ENCODE measurements around the gene SCPEP1.

SCPEP1 gene

DNA sequence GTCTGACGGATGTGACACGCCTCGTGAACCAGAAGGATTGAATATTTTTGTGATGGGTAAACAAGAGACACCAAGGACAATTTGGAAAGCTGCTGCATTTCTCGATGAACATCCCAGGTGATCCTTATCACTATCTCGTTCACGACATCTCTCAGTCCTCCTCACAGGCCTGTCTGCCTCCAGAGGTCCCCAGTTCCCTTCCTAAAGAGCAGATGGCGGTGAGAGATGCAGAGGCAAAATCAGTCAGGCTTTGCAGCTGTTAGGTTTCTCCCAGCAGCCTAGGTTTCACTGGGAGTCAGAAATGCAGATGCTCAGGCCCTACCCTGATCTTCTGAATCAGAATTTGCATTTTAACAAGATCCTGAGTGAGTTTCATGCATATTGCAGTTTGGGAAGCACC is 23.6 kb downstream of the SCPEP1 start:
- DNase-seq (ENCODE audit: low read depth): no peak

DNA sequence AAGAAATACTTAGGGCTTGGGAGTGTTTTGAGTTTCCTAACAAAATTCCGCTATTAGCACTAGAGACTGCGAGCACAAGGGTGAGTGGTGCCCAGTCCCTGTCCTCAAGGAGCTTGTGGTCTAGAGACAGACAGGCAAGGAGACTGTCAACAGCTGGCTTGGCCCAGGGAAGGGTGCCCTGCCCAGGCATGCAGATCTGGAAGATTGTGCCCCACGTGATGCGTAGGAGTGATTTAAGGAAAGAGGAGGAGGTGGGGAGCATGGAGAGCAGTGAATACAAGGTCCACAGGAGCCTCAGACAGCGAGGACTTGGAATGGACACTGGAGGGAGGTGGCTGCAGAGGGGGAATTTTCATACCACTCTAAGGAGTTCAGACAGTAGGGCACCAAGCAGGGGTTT is 25.0 kb downstream of the SCPEP1 start:
- DNase-seq (ENCODE audit: low read depth): no peak

DNA sequence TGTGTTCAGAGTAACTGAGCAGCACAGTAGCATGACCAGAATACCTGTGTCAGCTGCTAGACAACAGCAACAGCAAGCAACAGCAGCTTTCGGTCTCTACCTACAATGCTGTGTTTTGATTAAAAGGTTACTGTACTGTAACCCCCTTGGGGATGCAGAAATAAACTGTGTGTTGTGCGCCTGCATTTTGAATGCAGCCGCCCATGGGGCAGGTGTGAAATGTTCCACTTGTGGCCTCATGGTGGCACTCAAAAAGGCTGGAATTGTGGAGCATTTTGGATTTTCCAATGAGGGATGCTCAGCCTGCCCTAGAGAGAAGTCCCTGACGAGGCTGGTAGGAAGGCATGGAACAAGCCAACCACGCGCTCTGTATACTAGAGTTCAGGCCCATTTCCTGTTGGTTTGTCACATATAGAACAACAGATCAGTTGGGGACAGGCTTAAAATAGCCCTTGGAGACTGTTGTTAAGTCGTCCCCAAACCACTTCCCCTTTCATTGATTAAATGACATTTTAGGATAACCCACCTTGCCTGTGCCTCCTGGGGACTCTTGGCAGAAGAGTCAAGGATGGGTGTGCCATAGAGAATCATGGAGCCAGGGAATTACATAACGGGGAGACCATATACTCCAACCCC is 27.1 kb downstream of the SCPEP1 start:
- no peak for DNase-seq (ENCODE audit: low read depth)

DNA sequence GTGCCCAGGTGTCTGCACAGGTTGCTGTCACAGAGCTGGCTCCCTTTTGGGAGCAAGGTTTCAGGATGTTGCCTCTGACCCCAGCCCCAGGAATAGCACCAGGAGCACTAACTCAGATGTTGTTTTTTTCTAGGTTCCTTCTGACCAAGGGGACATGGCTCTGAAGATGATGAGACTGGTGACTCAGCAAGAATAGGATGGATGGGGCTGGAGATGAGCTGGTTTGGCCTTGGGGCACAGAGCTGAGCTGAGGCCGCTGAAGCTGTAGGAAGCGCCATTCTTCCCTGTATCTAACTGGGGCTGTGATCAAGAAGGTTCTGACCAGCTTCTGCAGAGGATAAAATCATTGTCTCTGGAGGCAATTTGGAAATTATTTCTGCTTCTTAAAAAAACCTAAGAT is 28.1 kb downstream of the SCPEP1 start:
- no peak for DNase-seq (ENCODE audit: low read depth)

DNA sequence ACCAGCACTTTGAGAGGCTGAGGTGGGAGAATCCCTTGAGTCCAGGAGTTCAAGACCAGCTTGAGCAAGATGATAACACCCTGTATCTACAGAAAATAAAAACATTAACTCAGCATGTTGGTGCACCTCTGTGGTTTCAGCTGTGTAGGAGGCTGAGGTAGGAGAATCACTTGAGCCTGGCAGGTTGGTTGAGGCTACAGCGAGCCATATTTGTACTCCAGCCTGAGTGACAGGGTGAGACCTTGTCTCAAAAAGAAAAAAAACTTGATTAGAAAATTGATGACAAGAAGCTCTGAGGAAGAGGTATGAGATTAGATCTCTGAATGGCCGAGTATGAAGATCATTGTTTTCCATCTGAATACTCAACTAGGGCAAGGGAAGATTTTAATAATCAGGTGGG is 31.0 kb downstream of the SCPEP1 start:
- no peak for DNase-seq (ENCODE audit: low read depth)

DNA sequence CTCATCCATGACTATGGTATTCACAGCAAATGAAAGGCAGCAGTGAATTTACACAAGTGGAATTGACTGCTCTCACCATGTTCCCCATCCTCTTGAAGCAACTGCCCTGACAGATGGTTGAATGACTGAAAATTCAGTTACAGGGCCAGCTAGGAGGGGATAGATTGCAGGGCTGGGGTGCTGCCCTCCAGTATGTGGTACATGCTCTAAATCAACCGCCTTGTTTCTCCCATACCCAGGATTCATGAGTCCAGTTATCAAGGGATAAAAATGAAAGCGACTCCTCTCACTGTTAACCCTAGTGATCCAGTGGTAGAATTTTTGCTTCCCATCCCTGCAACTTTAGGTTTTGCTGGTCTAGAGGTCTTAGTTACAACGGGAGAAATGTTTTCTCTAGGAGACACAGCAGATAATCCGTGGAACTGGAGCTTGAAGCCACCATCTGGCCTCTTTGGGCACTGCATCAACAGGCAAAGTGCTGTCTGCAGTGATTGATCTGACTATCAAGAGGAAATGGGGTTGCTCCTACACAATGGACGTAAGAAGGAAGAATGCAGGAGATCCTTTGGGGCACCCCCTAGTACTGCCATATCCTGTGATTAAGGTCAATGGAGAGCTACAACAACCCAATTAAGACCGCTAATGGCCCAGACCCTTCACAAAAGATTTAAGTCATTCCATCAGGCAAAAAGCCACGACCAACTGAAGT is 32.0 kb downstream of the SCPEP1 start:
- peak; percentile 22 for DNase-seq (ENCODE audit: low read depth)

DNA sequence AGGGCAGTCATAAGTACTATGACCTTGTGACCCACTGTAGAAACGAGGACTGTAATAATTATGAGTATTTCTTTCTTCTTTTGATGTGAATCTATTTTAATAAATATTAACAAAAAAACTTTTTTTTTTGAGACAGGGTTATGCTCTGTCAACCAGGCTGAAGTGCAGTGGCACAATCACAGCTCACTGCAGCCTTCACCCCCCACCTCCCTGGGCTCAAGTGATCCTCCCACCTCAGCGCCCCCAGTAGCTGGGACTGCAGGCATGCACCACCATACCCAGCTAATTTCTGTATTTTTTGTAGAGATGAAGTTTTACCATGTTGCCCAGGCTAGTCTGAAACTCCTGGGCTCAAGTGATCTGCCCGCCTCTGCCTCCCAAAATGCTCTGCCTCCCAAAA is 32.6 kb downstream of the SCPEP1 start:
- no peak for DNase-seq (ENCODE audit: low read depth)

DNA sequence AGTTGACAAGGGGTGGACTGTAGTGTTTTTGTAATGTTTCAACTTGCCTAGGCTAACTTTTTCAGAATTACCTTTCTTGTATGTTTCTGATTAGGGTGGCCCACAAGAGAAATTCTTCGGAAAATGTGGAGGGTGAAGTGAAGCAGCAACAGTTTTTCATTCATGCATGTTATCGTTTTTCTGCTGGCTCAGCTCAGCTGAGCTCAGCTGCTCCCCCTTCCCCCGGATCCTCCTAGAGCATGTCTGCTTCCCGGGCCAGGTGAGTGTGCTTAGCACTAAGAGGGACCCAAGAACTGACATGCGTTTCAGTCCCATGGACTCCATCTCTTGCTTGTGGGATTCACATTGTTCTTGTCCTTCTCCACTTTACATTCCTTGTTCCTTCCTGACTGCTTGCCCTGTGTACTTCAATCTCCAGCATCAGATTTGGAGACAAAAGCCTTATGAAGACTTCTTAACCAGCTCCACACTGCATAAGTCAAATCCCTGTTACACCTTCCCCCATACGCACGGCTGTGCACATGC is 33.6 kb downstream of the SCPEP1 start:
- no peak for DNase-seq (ENCODE audit: low read depth)

DNA sequence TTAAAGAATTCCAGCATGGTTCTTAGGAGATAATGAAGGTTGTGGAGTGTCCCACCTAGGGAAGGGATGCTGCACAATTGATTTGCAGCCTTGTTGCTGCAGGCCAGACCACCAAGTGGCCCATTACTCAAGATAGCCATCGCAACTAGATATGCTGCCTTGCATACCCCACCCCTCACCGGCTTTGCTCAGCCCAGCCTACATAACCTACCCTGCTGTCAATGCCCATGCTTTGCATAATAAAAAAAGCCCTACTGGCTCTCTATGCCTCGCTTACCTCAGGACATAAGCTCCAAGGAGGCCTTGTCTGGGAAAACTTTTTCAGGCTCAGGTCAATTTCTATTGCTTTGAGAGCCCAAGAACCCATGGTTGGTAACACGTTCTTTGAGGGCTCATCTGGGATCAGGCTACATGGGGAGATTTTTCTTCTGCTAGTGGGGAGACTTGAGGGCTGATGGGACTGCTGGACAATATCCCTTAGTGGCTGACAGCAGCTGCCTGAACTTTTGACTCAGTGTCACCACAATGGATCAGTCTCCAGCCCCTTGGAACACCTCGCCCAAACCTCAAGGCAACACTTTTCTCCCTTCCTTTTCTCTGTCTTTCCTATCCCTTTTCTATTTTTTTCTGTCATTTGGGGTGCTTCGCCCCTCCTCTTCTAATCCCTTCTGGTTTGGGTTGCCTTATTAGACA is 38.3 kb downstream of the SCPEP1 start:
- DNase-seq (ENCODE audit: low read depth): no peak

DNA sequence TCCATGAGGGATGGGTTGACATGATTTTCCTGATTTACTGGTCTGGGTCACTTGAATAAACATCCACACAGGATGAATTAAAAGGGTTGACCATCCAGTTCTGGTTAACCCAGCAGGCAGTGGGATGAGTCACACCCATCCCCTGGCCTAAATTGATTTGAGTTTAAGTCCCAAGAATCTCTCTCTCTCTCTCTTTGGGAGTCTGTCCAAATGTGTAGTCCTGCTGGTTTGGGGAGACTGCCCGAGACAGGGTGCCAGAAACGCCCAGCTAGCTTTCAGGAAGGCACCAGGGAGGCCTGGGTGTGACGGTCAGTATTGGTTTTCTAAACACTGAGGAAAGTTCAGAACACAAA is 38.8 kb downstream of the SCPEP1 start:
- DNase-seq (ENCODE audit: low read depth): no peak

DNA sequence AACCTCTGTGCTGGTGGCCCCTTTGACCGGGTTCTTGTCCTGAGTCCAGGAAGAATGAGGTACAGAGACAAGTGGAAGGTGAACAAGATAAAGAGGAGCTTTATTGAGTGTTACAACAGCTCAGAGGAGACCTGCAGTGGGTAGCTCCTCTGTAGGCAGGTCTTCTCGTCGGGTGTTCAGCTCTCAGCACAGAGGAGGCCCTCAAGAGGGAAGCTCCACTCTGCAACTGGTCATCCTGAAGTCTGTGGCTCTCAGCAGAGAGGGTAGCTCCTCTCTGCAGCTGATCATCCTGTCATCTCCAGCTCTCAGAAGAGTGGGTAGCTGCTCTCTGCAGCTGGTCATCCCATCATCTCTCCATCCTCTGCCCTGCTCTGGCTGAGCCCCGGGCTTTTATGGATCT is 39.7 kb downstream of the SCPEP1 start:
- DNase-seq (ENCODE audit: low read depth): no peak

DNA sequence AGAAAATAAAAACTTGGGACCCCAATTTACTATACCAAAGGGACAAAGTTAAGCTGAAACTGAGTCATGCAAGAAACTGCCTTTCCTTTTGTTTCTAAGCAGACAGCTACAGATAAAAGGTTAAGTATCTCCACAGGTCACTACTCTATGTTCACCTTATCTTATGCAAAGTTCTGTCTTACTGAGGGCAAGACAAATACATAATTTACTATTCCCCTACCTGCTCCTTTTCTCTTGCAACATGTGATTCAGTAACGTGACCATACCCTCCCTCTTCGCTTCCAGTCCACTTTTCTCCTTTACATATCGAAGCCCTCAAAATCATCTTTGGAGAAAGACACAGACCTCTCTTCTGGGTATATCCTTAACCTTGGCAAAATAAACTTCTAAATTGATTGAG is 42.3 kb downstream of the SCPEP1 start:
- no peak for DNase-seq (ENCODE audit: low read depth)

DNA sequence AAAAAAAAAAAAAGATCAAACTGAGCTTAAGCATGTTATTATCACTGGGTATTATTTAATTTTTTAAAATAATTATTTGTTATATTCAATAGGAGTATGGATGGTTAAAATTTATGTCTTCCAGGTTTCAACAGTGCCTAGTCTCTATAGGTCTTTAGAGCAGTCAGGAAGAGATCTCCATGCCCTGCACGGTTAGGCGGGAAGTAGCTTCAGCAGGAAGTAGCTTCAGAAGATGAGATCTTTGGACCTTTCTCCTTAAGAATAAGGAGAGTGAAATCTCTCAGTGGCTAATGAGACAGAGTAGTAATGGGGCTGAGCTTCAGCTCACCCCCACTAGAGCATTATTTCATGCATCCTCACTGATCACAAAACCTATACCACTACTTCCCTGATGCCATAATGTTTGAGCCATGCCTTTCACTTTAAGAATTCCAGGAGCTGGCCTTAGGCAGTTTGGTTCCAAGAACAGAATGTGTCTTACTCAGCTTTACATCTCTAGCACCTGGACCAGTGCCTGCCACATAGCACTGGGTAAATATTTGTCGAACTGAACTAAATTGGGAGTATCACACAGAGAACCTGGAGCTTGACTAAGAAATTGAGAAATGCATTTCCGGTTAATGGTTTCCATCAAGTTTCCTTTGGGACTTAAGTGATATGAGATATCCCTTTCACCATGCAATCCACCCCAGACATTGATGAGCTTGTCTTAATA is 43.5 kb downstream of the SCPEP1 start:
- no peak for DNase-seq (ENCODE audit: low read depth)

DNA sequence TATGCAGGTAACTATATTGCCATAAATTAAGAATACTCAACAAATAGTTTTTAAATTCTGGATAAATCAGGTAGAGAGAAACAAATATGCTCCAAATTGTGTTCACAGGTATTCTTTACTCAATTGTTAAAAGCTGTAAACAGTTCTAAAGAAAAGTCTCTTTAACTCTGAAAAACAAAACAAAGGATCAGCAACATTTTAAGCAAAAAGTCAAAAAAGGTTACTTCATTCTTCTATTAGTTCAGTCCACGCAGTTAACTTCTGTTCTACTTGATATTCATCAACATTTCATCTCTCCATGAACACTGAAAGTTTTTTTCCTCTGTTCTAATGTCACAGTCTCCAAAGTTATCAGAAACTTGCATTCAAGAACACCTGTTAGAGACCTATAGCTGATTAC is 47.9 kb downstream of the SCPEP1 start:
- no peak for DNase-seq (ENCODE audit: low read depth)

DNA sequence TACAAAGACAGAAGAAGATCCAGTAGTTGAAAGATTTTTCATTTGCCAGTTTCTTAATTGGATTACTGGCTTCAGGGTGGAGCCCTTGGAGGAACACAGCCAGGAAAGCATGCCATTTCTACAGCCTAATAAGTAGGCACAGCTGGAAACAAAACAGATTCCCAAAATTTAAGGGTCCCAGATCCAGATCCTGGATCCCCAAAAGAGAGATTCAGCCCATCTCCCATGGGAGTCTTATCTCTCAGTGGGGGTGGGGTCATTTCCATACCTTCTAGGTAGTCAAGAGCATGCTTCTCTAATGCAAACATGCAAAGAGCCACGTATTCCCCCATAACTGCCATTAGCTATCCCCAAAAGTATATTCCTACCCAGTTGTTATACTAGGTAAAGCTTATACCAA is 49.9 kb downstream of the SCPEP1 start:
- DNase-seq (ENCODE audit: low read depth): no peak

DNA sequence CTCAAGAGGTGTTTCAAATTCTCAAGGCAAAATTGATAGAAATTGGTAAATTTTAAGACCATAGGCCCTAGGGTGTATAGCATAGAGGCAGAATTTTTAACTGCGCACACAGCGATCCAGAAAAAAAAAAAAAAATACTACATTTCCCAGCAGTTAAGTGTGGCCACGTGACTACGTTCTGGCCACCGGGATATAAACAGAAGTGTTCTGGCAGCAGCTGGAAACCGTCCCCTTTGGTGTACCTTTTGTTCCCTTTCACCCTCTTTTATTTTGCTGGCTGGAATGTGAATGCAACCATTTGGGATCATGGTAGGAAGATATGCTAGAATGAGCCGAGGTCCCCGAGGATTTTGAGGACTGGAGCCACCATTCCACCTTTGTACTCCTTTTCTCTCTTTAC is 54.4 kb downstream of the SCPEP1 start:
- no peak for DNase-seq (ENCODE audit: low read depth)

DNA sequence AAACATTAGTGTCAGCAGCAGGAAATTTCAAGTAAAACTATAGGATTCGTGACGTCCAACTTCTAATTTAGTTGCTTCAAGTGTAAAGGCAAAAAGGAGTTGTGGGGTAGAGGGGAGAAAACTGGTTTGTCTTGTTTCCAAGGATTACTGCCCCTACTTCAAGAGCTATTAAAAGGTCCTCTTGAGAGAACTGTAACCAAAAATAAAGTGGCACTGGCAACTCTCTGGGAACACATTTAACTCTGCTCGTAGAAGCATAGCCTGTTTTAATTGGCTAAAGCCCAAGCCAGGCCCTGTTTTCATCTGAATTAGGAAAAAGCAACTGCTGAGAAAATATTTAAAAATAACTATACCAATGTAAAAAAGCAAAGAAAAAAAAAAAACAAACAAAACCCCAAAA is 55.4 kb downstream of the SCPEP1 start:
- DNase-seq (ENCODE audit: low read depth): no peak

DNA sequence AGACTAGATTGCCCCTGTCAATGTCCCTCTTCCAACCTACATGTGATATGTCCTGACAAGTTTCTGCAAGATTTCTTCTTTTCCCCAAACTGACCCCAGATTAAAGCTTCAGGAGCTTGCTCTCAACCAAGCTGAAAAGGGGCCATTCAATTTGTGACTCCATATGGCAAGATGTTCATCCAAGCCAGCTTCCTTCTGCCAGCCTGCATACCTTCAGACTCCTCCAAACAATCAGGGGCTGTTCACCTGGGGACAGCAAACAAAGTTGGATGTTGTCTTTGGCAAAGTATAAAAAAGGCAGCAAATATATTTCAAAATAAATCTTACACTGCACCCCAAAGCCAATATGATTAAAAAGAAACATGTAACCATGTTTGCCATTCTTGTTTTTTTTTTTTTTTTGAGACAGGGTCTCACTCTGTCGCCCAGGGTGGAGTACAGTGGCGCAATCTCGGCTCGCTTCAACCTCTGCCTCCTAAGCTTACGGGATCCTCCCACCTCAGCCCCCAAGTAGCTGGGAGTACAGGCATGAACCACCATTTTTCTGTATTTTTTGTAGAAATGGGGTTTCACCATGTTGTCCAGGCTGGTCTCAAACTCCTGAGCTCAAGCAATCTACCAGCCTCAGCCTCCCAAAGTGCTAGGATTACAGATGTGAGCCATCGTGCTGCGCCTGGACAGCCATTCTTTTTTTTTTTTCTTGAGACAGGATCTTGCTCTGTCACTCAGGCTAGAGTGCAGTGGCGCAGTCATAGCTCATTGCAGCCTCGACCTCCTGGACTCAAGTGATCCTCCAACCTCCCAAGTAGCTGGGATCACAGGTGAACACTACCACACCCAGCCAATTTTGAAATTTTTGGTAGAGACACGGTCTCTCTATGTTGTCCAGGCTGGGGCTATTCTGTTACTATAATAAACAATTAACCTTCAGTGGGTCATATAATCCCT is 57.1 kb downstream of the SCPEP1 start:
- no peak for DNase-seq (ENCODE audit: low read depth)

DNA sequence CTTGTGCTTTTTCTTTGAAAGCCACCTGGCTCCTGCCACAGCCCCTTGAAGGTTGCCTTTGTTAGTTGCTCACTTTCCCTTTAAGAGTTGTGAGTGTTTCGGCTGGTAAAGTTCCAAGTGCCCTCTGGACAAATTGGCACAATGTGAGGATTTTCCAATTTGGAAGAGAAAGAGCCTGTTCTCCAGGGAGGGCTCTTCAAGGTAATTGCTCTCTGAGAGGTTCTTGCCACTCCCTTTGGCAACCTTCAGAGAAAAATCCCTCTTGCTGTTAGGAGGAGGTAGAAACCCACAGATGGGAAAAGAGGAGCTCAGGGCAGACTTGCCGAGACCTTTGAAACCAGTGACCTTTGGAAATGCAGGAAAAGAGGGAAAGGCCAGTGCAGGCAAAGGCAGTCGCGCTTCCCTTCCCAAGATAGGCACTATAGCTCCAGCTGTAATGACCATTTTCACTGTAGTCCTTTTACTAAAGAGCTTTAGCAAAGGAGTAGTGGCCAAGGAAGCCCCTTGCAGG is 58.1 kb downstream of the SCPEP1 start:
- no peak for DNase-seq (ENCODE audit: low read depth)

DNA sequence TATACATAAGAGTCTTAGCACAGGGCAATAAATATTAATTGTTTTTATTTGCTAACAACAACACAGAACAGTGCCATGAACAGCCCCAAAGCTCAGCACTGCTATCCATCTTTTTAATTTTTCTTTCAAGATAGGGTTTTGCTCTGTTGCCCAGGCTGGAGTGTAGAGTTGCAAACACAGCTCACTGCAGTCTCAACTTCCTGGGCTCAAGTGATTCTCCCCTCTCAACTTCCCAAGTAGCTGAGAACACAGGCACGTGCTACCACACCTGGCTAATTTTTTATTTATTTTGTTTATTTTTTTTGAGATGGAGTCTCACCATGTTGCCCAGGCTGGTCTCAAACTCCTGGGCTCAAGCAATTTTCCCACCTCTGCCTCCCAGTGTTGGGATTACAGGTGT is 59.5 kb downstream of the SCPEP1 start:
- DNase-seq (ENCODE audit: low read depth): no peak

DNA sequence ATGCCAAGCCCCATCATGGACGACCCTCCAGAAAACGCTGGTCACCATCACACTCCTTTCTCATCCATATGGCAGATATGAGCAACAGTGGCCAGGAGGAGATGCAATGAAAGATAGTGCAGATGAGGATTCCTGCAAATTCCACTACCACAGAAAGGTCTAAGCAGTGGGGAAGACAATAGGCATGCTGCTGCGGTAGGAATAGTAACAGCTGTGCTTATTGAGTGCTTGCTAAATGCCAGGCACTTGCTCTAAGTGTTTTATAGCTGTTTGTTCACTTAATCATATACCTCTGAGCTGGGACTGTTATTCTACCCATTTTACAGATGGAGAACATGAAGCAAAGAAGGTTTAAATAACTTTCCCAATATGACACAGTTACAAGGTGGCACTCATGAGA is 60.6 kb downstream of the SCPEP1 start:
- DNase-seq (ENCODE audit: low read depth): no peak
